ENCODE measurements around the gene TNFSF4. TPM values are rescaled to one million over a fixed set of nuclear protein-coding genes. Genes with fewer than 3 reads are reported as not detected.

TNFSF4 gene
- total and polyA plus RNA-seq, 2 donors: 3.7 to 4.5 TPM

DNA sequence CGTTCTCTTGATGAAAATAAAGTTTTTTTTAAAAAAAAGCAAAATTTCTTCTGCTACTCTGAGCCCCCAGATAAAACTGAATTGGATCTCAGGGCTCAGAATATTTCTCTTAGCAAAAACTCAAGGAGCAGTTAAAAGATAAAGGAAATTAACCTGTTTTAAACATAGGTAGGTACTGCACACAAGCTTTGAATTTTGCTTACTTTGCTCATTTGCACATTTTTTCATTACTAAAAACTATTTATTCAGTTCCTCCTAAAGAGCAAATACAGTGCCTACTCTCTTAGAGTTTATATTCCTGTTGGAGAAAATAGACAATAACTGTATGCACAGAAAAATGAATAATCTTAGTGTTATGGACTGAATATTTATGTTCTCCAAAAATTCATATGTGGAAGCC, 13.0 kb upstream of the TNFSF4 start:
- DNase-seq (ENCODE audit: low read depth in 6 of 9, low spot score in 9 of 9): no peak
- no peaks in the 10 kb centered on the region for H3K36me3 ChIP-seq (ENCODE audit: control insufficient read depth in 2 of 2, insufficient read depth in 2 of 2, low read length in 1 of 2)
- H3K4me3 ChIP-seq (ENCODE audit: low read length in 2 of 2): no peak overlapping the region
- no peak overlapping the region for H3K27ac ChIP-seq (ENCODE audit: low read depth in 1 of 2, low read length in 1 of 2)
- H3K9me3 ChIP-seq (ENCODE audit: control insufficient read depth in 2 of 2, insufficient read depth in 1 of 2, low read length in 1 of 2): no peaks in the 10 kb centered on the region
- no peaks in the 10 kb centered on the region for H3K4me1 ChIP-seq (ENCODE audit: control insufficient read depth in 2 of 2, insufficient read depth in 2 of 2, low read length in 2 of 2)
- H3K27me3 ChIP-seq (ENCODE audit: control insufficient read depth in 2 of 2, insufficient read depth in 1 of 2, low read length in 1 of 2): no peaks in the 10 kb centered on the region
- 93% methylated on average over 1 of the region's 1 CpG for WGBS

DNA sequence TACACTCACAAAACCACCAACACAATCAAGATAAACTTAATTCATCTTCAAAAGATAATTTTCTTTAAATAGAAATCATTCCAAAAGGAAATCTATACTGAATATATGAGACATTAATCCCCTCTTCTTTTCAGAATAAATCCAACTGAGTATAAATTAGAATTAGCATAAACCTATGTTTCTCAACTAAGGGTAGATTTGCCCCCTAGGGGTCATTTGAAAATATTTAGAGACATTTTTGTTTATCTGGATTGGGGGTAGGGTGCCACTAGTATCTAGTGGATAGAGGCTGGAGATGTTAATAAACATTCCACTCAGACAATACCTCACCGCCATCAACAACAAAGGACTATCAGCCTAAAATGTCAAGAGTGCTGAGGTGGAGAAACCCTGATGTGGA, 6.5 kb upstream of the TNFSF4 start:
- no peaks in the 10 kb centered on the region for H3K36me3 ChIP-seq (ENCODE audit: control insufficient read depth in 2 of 2, insufficient read depth in 2 of 2, low read length in 1 of 2)
- DNase-seq (ENCODE audit: low read depth in 6 of 9, low spot score in 9 of 9): no peak
- WGBS: 100% methylated on average over 1 of the region's 1 CpG
- H3K9me3 ChIP-seq (ENCODE audit: control insufficient read depth in 2 of 2, insufficient read depth in 1 of 2, low read length in 1 of 2): no peaks in the 10 kb centered on the region
- no peaks in the 10 kb centered on the region for H3K4me1 ChIP-seq (ENCODE audit: control insufficient read depth in 2 of 2, insufficient read depth in 2 of 2, low read length in 2 of 2)
- H3K27ac ChIP-seq (ENCODE audit: low read depth in 1 of 2, low read length in 1 of 2): no peak overlapping the region
- H3K27me3 ChIP-seq (ENCODE audit: control insufficient read depth in 2 of 2, insufficient read depth in 1 of 2, low read length in 1 of 2): no peaks in the 10 kb centered on the region
- H3K4me3 ChIP-seq (ENCODE audit: low read length in 2 of 2): no peak overlapping the region

DNA sequence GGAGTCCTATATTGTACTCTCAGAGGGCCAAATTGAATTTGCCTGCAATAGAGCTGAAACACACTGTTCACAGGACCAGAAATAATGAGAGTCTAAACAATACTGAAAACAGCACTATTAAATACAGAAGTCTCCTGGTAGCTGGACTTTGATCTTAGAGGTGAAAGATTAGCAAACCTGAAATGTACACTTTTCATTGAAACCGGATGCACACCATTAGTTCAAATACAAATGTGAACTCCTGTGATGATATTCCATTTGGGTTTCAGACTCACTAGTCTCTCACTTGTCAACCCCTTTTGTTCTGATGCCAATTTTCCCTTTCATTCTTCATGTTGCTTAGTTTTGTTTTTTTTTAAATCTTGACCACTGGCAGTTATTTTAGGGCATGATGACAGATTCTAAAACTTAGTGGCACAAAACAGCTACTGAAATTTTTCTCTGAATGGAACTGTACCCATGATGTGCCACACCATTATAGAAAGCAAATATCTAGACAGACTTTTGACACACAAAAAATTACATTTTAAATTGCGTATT, 5.9 kb upstream of the TNFSF4 start:
- Histone ChIP-seq H3K36me3 (ENCODE audit: control insufficient read depth in 2 of 2, insufficient read depth in 2 of 2, low read length in 1 of 2) (no peaks in the 10 kb centered on the region), H3K27me3 (ENCODE audit: control insufficient read depth in 2 of 2, insufficient read depth in 1 of 2, low read length in 1 of 2) (no peaks in the 10 kb centered on the region), H3K4me1 (ENCODE audit: control insufficient read depth in 2 of 2, insufficient read depth in 2 of 2, low read length in 2 of 2) (no peaks in the 10 kb centered on the region), H3K4me3 (ENCODE audit: low read length in 2 of 2) (no peak overlapping the region), H3K27ac (ENCODE audit: low read depth in 1 of 2, low read length in 1 of 2) (no peak overlapping the region), H3K9me3 (ENCODE audit: control insufficient read depth in 2 of 2, insufficient read depth in 1 of 2, low read length in 1 of 2) (no peaks in the 10 kb centered on the region)
- WGBS: 99% methylated on average over 2 of the region's 2 CpGs
- DNase-seq (ENCODE audit: low read depth in 6 of 9, low spot score in 9 of 9): no peak

DNA sequence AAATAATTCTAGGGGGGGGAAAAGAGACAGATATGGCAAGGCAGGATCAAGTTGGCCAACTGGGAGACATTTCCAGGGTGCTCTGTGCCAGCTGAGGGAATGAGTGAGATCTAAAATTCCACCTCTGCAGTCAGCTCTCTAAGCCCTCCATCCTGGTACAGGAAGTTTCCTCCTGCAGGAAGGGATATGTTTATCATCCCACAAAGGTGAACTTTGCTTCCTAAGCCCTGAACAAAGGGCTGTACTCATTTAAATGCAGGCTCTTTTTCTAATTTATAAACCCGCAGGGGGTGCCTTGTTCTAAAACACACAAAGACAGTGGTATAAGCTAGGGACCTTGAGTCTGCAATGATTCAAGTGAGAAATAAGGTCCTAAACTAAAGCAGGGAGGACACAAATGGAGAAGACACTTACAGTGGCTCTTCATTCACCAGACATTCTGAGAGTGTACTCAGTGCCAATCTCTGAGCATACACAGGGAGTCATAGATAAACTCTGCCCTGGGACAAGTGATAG, 3.6 kb upstream of the TNFSF4 start:
- H3K27me3 ChIP-seq (ENCODE audit: control insufficient read depth in 2 of 2, insufficient read depth in 1 of 2, low read length in 1 of 2): no peaks in the 10 kb centered on the region
- 94% methylated on average over 1 of the region's 1 CpG for WGBS
- H3K36me3 ChIP-seq (ENCODE audit: control insufficient read depth in 2 of 2, insufficient read depth in 2 of 2, low read length in 1 of 2): no peaks in the 10 kb centered on the region
- no peak overlapping the region for H3K27ac ChIP-seq (ENCODE audit: low read depth in 1 of 2, low read length in 1 of 2)
- H3K4me3 ChIP-seq (ENCODE audit: low read length in 2 of 2): no peak overlapping the region
- H3K4me1 ChIP-seq (ENCODE audit: control insufficient read depth in 2 of 2, insufficient read depth in 2 of 2, low read length in 2 of 2): peaks cover 3 to 11% of the 10 kb centered on the region in 2 donors
- no peak for DNase-seq (ENCODE audit: low read depth in 6 of 9, low spot score in 9 of 9)
- H3K9me3 ChIP-seq (ENCODE audit: control insufficient read depth in 2 of 2, insufficient read depth in 1 of 2, low read length in 1 of 2): no peaks in the 10 kb centered on the region

DNA sequence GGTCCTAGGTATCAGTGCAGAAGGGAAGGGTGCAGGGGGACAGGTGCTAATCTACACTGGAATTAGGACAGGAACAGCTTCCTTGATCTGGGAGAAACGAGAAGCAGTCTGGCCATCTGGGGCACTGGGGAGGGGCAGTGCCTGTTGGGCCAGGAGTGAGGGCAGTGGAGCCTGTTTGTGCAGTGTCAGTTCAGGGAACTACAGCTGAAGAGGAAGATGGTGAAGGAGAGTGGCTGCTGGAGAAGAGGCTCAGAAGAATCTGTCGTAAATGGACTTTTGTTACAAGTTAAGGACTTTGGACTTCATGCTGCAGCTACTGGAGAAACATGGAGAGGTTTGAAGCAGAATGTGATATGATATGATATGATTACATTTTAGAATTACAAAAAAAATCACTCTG, 3.2 kb upstream of the TNFSF4 start:
- no peaks in the 10 kb centered on the region for H3K27me3 ChIP-seq (ENCODE audit: control insufficient read depth in 2 of 2, insufficient read depth in 1 of 2, low read length in 1 of 2)
- WGBS: 60% methylated on average over 2 of the region's 2 CpGs
- H3K27ac ChIP-seq (ENCODE audit: low read depth in 1 of 2, low read length in 1 of 2): no peak overlapping the region
- H3K9me3 ChIP-seq (ENCODE audit: control insufficient read depth in 2 of 2, insufficient read depth in 1 of 2, low read length in 1 of 2): no peaks in the 10 kb centered on the region
- H3K4me1 ChIP-seq (ENCODE audit: control insufficient read depth in 2 of 2, insufficient read depth in 2 of 2, low read length in 2 of 2): peaks cover 7 to 16% of the 10 kb centered on the region in 2 donors
- no peaks in the 10 kb centered on the region for H3K36me3 ChIP-seq (ENCODE audit: control insufficient read depth in 2 of 2, insufficient read depth in 2 of 2, low read length in 1 of 2)
- no peak overlapping the region for H3K4me3 ChIP-seq (ENCODE audit: low read length in 2 of 2)
- DNase-seq (ENCODE audit: low read depth in 6 of 9, low spot score in 9 of 9): no peak

DNA sequence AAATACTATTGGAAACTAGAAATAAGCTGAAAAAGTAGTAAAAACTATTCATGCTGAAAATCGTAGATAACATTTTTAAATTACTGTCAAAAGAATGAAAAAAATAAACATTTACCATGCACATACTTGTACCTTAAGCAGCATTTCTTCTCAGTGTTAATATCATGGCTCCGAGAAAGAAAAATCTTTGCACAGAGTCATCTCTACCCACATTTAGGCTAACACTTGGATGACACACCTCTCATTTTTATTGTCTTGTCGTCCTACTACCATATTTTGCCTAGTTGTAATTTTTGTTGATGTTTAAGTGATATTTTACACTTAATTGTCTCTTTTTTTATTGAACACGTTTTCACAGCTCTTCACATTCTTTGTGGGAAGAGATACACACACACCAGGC, 1.7 kb upstream of the TNFSF4 start:
- WGBS: 94% methylated on average over 4 of the region's 4 CpGs
- no peak overlapping the region for H3K27ac ChIP-seq (ENCODE audit: low read depth in 1 of 2, low read length in 1 of 2)
- H3K27me3 ChIP-seq (ENCODE audit: control insufficient read depth in 2 of 2, insufficient read depth in 1 of 2, low read length in 1 of 2): no peaks in the 10 kb centered on the region
- no peak overlapping the region for H3K4me3 ChIP-seq (ENCODE audit: low read length in 2 of 2)
- no peaks in the 10 kb centered on the region for H3K9me3 ChIP-seq (ENCODE audit: control insufficient read depth in 2 of 2, insufficient read depth in 1 of 2, low read length in 1 of 2)
- no peaks in the 10 kb centered on the region for H3K36me3 ChIP-seq (ENCODE audit: control insufficient read depth in 2 of 2, insufficient read depth in 2 of 2, low read length in 1 of 2)
- DNase-seq (ENCODE audit: low read depth in 6 of 9, low spot score in 9 of 9): no peak
- peaks cover 13 to 22% of the 10 kb centered on the region in 2 donors for H3K4me1 ChIP-seq (ENCODE audit: control insufficient read depth in 2 of 2, insufficient read depth in 2 of 2, low read length in 2 of 2)

DNA sequence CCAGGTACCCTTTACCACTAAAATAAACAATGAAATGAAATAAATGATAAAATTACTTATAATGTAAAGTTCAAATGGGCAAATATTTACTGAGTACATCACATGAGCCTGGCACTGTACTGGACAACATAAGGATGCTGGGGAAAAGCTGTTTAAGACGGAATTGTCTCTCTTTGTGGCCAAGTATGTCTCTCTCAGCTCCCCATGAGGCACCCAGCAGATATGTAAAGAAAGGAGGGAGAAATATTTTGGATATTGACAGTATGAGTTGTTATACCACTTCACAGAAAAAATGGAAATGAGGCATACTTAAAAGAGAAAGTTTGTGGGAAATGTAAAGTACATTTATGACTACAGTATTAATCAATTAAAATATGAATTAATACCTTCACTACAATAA, 1.0 kb upstream of the TNFSF4 start:
- peaks cover 13 to 22% of the 10 kb centered on the region in 2 donors for H3K4me1 ChIP-seq (ENCODE audit: control insufficient read depth in 2 of 2, insufficient read depth in 2 of 2, low read length in 2 of 2)
- 96% methylated on average over 1 of the region's 1 CpG for WGBS
- H3K9me3 ChIP-seq (ENCODE audit: control insufficient read depth in 2 of 2, insufficient read depth in 1 of 2, low read length in 1 of 2): no peaks in the 10 kb centered on the region
- H3K27ac ChIP-seq (ENCODE audit: low read depth in 1 of 2, low read length in 1 of 2): no peak overlapping the region
- H3K36me3 ChIP-seq (ENCODE audit: control insufficient read depth in 2 of 2, insufficient read depth in 2 of 2, low read length in 1 of 2): no peaks in the 10 kb centered on the region
- no peaks in the 10 kb centered on the region for H3K27me3 ChIP-seq (ENCODE audit: control insufficient read depth in 2 of 2, insufficient read depth in 1 of 2, low read length in 1 of 2)
- no peak for DNase-seq (ENCODE audit: low read depth in 6 of 9, low spot score in 9 of 9)
- H3K4me3 ChIP-seq (ENCODE audit: low read length in 2 of 2): no peak overlapping the region

DNA sequence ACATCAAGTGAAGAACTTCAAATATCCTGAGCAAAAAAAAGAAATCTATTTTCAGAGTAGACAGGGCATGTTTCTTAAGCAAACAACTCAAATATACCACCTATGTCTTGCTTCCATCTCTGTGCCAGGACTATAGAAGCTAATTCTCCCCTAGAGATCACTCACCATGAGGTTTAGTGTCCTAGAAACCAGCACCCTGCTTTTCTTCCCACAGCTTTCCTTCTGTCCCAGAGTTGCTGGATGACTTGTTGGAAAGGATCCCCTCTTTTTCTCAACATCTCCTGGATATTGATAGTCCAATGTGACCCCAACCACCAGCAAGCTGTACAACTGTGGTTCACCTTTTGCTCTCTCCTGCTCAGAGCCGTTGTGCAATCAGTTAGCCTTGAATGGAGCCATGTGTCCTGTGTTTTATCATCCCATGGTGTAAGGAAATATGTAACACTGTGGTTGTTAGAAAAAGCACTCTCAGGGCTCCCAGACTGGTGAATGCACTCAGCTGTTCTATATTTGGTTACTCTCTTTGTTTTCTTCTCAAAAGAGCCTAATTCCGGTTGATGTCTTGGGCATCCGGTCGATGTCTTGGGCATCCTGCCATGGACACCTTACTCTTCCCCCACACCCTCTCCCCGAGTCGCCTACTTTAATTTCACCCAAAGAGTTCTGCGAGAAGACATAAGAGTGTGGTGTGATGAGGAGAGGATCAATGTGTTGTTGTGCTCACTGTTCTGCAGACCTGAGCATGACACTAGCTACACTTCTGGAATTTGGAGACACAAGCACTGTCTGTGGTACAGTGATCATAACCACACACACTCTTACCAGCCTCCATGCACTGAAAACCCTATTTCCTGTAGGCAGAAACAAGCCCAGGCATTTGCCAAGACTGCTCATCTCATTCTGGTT, 1.7 kb downstream of the TNFSF4 start:
- Histone ChIP-seq H3K9me3 (ENCODE audit: control insufficient read depth in 2 of 2, insufficient read depth in 1 of 2, low read length in 1 of 2) (no peaks in the 10 kb centered on the region), H3K27ac (ENCODE audit: low read depth in 1 of 2, low read length in 1 of 2) (peak overlapping the region; percentile 38 to 80), H3K36me3 (ENCODE audit: control insufficient read depth in 2 of 2, insufficient read depth in 2 of 2, low read length in 1 of 2) (no peaks in the 10 kb centered on the region), H3K27me3 (ENCODE audit: control insufficient read depth in 2 of 2, insufficient read depth in 1 of 2, low read length in 1 of 2) (no peaks in the 10 kb centered on the region), H3K4me3 (ENCODE audit: low read length in 2 of 2) (peak overlapping the region; percentile 19 to 21), H3K4me1 (ENCODE audit: control insufficient read depth in 2 of 2, insufficient read depth in 2 of 2, low read length in 2 of 2) (peaks cover 13 to 22% of the 10 kb centered on the region in 2 donors)
- WGBS: 3% methylated on average over 7 of the region's 7 CpGs
- peak in 6 of 9 donors; percentile 33 to 70 (median 46) for DNase-seq (ENCODE audit: low read depth in 6 of 9, low spot score in 9 of 9)

DNA sequence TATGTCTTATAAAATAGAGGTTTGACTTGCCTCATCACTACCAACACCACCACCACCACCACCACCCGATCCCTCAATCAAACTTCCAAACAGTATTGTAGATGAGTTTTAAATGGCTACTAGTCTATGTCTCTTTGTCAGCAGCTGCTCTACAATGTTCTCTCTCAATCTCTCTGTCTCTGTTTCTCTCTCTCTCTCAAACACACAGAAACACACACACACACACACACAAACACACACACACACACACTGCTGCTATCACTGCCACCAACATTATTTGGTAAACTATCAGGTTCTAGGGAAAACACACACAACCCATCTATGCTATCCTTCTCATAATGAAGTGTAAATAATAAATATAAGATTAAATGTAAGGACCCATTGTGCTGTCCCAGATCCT, 2.4 kb downstream of the TNFSF4 start:
- no peak for DNase-seq (ENCODE audit: low read depth in 6 of 9, low spot score in 9 of 9)

More for the DNA sequence above, 2.4 kb downstream of the TNFSF4 start:
- WGBS: 11% methylated on average over 1 of the region's 1 CpG
- Histone ChIP-seq H3K4me3 (ENCODE audit: low read length in 2 of 2) (peak overlapping the region in 1 of 2 donors; percentile 21), H3K27ac (ENCODE audit: low read depth in 1 of 2, low read length in 1 of 2) (peak overlapping the region in 1 of 2 donors; percentile 80), H3K27me3 (ENCODE audit: control insufficient read depth in 2 of 2, insufficient read depth in 1 of 2, low read length in 1 of 2) (no peaks in the 10 kb centered on the region), H3K36me3 (ENCODE audit: control insufficient read depth in 2 of 2, insufficient read depth in 2 of 2, low read length in 1 of 2) (no peaks in the 10 kb centered on the region), H3K4me1 (ENCODE audit: control insufficient read depth in 2 of 2, insufficient read depth in 2 of 2, low read length in 2 of 2) (peaks cover 13 to 22% of the 10 kb centered on the region in 2 donors), H3K9me3 (ENCODE audit: control insufficient read depth in 2 of 2, insufficient read depth in 1 of 2, low read length in 1 of 2) (no peaks in the 10 kb centered on the region)

All from thymus (tissue), 11 donors.